GM12864 (cell line): ENCODE results near the gene FRAT2.
"Not testable (repeated sequence)": the region's sequence is repeated elsewhere in the genome, so short reads cannot be mapped to it uniquely, and the experiment has no call there.

Source experiments
- DNase-seq: peaks from one replicate; pipeline ENCODE4 v3.0.0-alpha.2; 2011; ENCODE audit warnings: low read depth
- H3K4me3 ChIP-seq: 2 replicates; pipeline ENCODE4 v1.5.1; 2011; ENCODE audit warnings: mild to moderate bottlenecking, low read depth, low read length, control low read depth
- TF ChIP-seq, protein P1 (sequence below): IDR thresholded peaks from 2 replicates; pipeline ENCODE4 v1.5.1; 2011; ENCODE audit warnings: low read depth, mild to moderate bottlenecking, moderate library complexity, low read length, control low read depth, inconsistent platforms; ENCODE audit errors: missing control alignments

Gene FRAT2

DNA sequence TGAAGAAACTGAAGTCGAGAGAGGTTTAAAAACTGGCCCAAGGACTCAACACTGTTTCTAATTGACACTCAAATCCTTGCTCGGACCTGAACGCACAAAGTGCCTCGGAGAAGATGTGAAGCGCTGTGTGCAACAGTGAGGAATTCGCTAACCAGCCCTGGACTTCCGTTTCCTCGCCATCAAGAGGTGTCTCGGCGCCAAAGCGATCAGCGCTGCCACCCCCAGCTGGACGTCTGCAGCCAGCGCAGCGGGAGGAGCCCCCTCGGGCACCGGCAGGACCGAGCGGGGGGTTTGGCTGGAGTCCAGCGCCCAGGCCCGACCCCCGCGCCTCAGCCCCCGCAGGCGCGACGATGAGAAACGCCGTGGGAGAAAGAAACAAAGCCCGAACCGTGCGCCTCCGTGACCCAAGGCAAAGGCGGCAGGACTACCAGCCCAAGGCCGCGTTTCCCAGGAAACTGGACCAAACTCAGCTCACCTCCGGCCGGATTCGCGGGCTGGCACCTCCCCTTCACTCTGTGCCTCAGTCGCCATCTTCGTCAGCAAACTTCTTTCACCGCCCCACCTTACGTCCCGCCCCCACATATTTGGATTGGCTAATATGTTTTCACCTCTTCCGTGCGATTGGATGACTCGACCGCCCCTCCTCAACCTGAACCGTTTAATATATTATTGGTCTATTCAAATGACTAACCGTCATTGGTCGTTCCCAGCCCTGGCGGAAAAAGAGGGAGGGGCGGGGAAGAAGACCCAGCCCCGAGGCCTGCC is 42.2 kb downstream of the FRAT2 start, which contains the start of gene ARHGAP19:
TSS of gene ARHGAP19 (minus strand) at position 541 of the 765 bp plus-strand sequence. CDS start at position 531, 10 bp downstream.
- peak; percentile 97 for DNase-seq
- H3K4me3 ChIP-seq, result peak within 1 kb of the TSS; percentile 90
- TF ChIP-seq, protein P1, sequence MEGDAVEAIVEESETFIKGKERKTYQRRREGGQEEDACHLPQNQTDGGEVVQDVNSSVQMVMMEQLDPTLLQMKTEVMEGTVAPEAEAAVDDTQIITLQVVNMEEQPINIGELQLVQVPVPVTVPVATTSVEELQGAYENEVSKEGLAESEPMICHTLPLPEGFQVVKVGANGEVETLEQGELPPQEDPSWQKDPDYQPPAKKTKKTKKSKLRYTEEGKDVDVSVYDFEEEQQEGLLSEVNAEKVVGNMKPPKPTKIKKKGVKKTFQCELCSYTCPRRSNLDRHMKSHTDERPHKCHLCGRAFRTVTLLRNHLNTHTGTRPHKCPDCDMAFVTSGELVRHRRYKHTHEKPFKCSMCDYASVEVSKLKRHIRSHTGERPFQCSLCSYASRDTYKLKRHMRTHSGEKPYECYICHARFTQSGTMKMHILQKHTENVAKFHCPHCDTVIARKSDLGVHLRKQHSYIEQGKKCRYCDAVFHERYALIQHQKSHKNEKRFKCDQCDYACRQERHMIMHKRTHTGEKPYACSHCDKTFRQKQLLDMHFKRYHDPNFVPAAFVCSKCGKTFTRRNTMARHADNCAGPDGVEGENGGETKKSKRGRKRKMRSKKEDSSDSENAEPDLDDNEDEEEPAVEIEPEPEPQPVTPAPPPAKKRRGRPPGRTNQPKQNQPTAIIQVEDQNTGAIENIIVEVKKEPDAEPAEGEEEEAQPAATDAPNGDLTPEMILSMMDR, result no peak

DNA sequence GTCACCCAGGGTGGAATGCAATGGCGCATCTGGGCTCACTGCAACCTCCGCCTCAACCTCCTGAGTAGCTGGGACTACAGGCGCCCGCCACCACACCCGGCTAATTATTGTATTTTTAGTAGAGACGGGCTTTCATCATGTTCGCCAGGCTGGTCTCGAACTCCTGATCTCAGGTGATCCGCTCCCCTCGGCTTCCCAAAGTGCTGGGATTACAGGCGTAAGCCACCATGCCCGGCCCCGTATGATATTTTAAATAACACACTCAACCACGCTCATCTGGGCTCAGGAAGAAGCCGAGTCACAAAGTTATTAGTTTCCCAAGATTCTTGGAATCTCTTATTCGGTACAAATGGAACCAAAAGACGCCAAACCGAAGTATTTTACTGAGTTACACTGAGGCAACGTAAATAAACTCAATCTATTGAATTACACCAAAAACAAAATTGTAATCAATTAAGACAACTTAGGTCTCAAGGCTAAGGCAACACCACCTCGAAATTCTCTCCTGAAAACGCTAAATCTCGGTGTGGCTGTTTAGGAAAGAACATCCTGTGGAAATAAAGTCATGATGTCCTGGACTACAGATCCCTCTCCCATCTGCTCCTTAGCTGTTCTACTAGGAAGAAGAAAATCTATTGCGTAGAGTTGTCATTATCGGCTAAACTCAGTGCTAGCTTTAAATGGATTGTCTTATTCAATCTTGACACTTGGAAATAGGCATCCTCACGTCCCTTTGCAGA is 43.0 kb downstream of the FRAT2 start:
- TF ChIP-seq, protein P1, result no peak
- DNase-seq, result no peak

DNA sequence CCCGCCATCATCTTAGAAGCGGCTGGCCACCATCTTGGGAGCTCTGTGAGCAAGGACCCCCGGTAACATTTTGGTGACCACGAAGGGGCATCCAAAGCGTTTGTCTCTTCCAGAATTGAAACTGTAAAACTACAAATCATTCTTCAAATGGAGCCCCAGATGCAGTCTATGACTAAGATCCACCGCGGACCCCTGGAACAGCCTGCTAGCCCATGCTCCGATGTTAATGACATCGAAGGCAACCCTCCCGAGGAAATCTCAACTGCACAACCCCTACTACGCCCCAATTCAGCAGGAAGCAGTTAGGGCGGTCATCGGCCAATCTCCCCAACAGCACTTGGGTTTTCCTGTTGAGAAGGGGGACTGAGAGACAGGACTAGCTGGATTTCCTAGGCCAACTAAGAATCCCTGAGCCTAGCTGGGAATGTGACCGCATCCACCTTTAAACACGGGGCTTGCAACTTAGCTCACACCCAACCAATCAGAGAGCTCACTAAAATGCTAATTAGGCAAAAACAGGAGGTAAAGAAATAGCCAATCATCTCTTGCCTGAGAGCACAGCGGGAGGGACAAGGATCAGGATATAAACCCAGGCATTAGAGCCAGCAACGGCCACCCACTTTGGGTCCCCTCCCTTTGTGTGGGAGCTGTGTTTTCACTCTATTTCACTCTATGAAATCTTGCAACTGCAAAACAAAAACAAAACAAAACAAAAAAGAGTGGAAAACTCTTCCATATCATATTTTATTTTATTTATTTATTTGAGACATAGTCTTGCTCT is 43.8 kb downstream of the FRAT2 start:
- not testable (repeated sequence) for DNase-seq
- H3K4me3 ChIP-seq, result peak overlapping the region; percentile 90; the same call in 1 of the 2 replicates

More for the DNA sequence above, 43.0 kb downstream of the FRAT2 start:
- peak overlapping the region; percentile 90 for H3K4me3 ChIP-seq

DNA sequence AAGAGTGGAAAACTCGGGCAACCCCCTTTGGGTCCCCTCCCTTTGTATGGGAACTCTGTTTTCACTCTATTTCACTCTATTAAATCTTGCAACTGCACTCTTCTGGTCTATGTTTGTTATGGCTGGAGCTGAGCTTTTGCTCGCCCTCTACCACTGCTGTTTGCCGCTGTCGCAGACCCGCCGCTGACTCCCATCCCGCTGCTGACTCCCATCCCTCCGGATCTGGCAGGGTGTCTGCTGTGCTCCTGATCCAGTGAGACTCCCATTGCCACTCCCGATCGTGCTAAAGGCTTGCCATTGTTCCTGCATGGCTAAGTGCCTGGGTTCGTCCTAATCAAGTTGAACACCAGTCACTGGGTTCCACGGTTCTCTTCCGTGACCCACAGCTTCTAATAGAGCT is 44.5 kb downstream of the FRAT2 start:
- H3K4me3 ChIP-seq, result not testable (repeated sequence)

More for the DNA sequence above, 44.5 kb downstream of the FRAT2 start:
- DNase-seq, result not testable (repeated sequence)
